Neural cell (in vitro differentiated cells): ENCODE results near the gene TSR3. TPM values are rescaled to one million over a fixed set of nuclear protein-coding genes. Genes with fewer than 3 reads are reported as not detected.

Experiments used
- H2AFZ ChIP-seq: fragments of 200-600, 300-800 bp; sonication (generic), shearing (Covaris generic); 2 replicates; pipeline ENCODE4 v1.6.0; 2014; ENCODE audit warnings: low read depth, mild to moderate bottlenecking, antibody characterized with exemption, low read length, moderate library complexity
- H3F3A ChIP-seq: fragments of 200-600 bp; shearing (Covaris generic); 2 replicates; pipeline ENCODE4 v1.6.1; 2016; ENCODE audit warnings: mild to moderate bottlenecking, moderate library complexity, mixed read lengths, antibody characterized with exemption, low read length; ENCODE audit not compliant: insufficient read depth, poor library complexity, severe bottlenecking
- H3K27ac ChIP-seq: fragments of 200-600, 300-800 bp; sonication (generic), shearing (Covaris generic); 2 replicates; pipeline ENCODE4 v1.5.1; 2014; ENCODE audit warnings: mild to moderate bottlenecking, low read length, moderate library complexity
- H3K27me3 ChIP-seq: fragments of 300-800, 200-600 bp; sonication (generic), shearing (Covaris generic); 2 replicates; pipeline ENCODE4 v1.6.0; 2014; ENCODE audit warnings: mild to moderate bottlenecking, low read depth, low read length, moderate library complexity; ENCODE audit not compliant: insufficient read depth
- H3K36me3 ChIP-seq: fragments of 300-800, 200-600 bp; sonication (generic), shearing (Covaris generic); 2 replicates; pipeline ENCODE4 v1.5.1; 2014; ENCODE audit warnings: mild to moderate bottlenecking, antibody characterized with exemption, low read length, moderate library complexity; ENCODE audit not compliant: insufficient read depth
- H3K4me2 ChIP-seq: fragments of 300-800, 200-600 bp; sonication (generic), shearing (Covaris generic); 2 replicates; pipeline ENCODE4 v1.6.0; 2014; ENCODE audit warnings: mild to moderate bottlenecking, low read length
- H3K4me3 ChIP-seq: fragments of 300-800, 200-600 bp; sonication (generic), shearing (Covaris generic); 2 replicates; pipeline ENCODE4 v1.5.1; 2014; ENCODE audit warnings: mild to moderate bottlenecking, low read length, moderate library complexity
- H3K79me2 ChIP-seq: fragments of 200-600 bp; shearing (Covaris generic); replicated peaks from 2 replicates; pipeline ENCODE4 v1.6.0; 2014; ENCODE audit warnings: mild to moderate bottlenecking, low read length, moderate library complexity; ENCODE audit not compliant: insufficient read depth
- H3K9ac ChIP-seq: fragments of 300-800, 200-600 bp; sonication (generic), shearing (Covaris generic); 2 replicates; pipeline ENCODE4 v1.6.1; 2016; ENCODE audit warnings: mild to moderate bottlenecking, low read length, mixed read lengths
- H3K9me2 ChIP-seq: fragments of 200-600 bp; shearing (Covaris generic); 2 replicates; pipeline ENCODE4 v1.6.1; 2016; ENCODE audit warnings: mild to moderate bottlenecking, low read length, mixed read lengths; ENCODE audit not compliant: insufficient read depth
- H3K9me3 ChIP-seq: fragments of 200-600, 300-800 bp; sonication (generic), shearing (Covaris generic); 2 replicates; pipeline ENCODE4 v1.6.1; 2016; ENCODE audit warnings: mild to moderate bottlenecking, mixed run types, low read length, moderate library complexity, mixed read lengths
- H4K20me1 ChIP-seq: fragments of 200-600 bp; shearing (Covaris generic); 2 replicates; pipeline ENCODE4 v1.6.1; 2016; ENCODE audit warnings: mild to moderate bottlenecking, mixed run types; ENCODE audit not compliant: insufficient read depth
- CTCF ChIP-seq: fragments of 450-650 bp; IDR thresholded peaks from 2 replicates; pipeline ENCODE4 v1.5.1; 2014; ENCODE audit warnings: antibody characterized with exemption, mild to moderate bottlenecking, moderate library complexity; ENCODE audit not compliant: poor library complexity, severe bottlenecking
- EP300 ChIP-seq: fragments of 450-650 bp; conservative IDR thresholded peaks from 2 replicates; pipeline ENCODE4 v1.6.1; 2014; ENCODE audit warnings: antibody characterized with exemption, mild to moderate bottlenecking, moderate library complexity; ENCODE audit not compliant: poor library complexity, severe bottlenecking
- EZH2 ChIP-seq: fragments of 200-600, 300-800 bp; shearing (Covaris generic), sonication (generic); IDR thresholded peaks from 2 replicates; pipeline ENCODE4 v1.6.1; 2014; ENCODE audit warnings: antibody characterized with exemption, low read length, borderline replicate concordance, mild to moderate bottlenecking; ENCODE audit not compliant: insufficient read depth, poor library complexity, severe bottlenecking
- MXI1 ChIP-seq: fragments of 450-650 bp; conservative IDR thresholded peaks from 2 replicates; pipeline ENCODE4 v1.6.1; 2014; ENCODE audit warnings: antibody characterized with exemption, mild to moderate bottlenecking; ENCODE audit not compliant: poor library complexity, severe bottlenecking
- POLR2AphosphoS5 ChIP-seq: IDR thresholded peaks from 2 replicates; pipeline ENCODE4 v1.6.1; 2012
- RAD21 ChIP-seq: fragments of 450-650 bp; conservative IDR thresholded peaks from 2 replicates; pipeline ENCODE4 v1.6.1; 2014; ENCODE audit warnings: antibody characterized with exemption, mild to moderate bottlenecking, moderate library complexity
- REST ChIP-seq: IDR thresholded peaks from 2 replicates; pipeline ENCODE4 v1.6.1; 2012; ENCODE audit warnings: borderline replicate concordance
- SMC3 ChIP-seq: fragments of 450-650 bp; conservative IDR thresholded peaks from 2 replicates; pipeline ENCODE4 v1.6.1; 2014; ENCODE audit warnings: antibody characterized with exemption, mild to moderate bottlenecking, moderate library complexity; ENCODE audit not compliant: poor library complexity
- TAF1 ChIP-seq: IDR thresholded peaks from 2 replicates; pipeline ENCODE4 v1.6.1; 2012; ENCODE audit warnings: low read depth
- polyA plus RNA-seq: library from polyadenylated mRNA; depleted of rRNA; stranded (reverse); fragments of >200 nt; gene quantifications from 2 replicates; pipeline ENCODE4 v1.2.3, GENCODE V29; 2014

The TSR3 gene
- polyA plus RNA-seq, 1 donor from 2014 or later = 102 TPM

GRCh38 chr16:1398826-1399581, 47.3 kb upstream of the TSR3 start:
- H4K20me1 ChIP-seq = no peaks in the 10 kb centered on the region
- TF ChIP-seq POLR2AphosphoS5 (no peak), EP300 (no peak), RAD21 (no peak)
- H3K79me2 ChIP-seq = no peaks in the 10 kb centered on the region
- no peaks in the 10 kb centered on the region for H3K27me3 ChIP-seq
- no peaks in the 10 kb centered on the region for H3F3A ChIP-seq
- no peak overlapping the region for H2AFZ ChIP-seq
- no peaks in the 10 kb centered on the region for H3K9me3 ChIP-seq
- H3K4me3 ChIP-seq = no peak overlapping the region
- H3K36me3 ChIP-seq = no peaks in the 10 kb centered on the region
- H3K4me2 ChIP-seq = no peak overlapping the region
- H3K9ac ChIP-seq = no peak overlapping the region
- no peaks in the 10 kb centered on the region for H3K9me2 ChIP-seq
- H3K27ac ChIP-seq = no peak overlapping the region

- Histone ChIP-seq H3F3A (no peaks in the 10 kb centered on the region), H3K9me2 (no peaks in the 10 kb centered on the region), H3K9me3 (no peaks in the 10 kb centered on the region), H3K27ac (no peak overlapping the region), H3K4me2 (no peak overlapping the region), H3K36me3 (no peaks in the 10 kb centered on the region), H3K4me3 (no peak overlapping the region), H3K27me3 (no peaks in the 10 kb centered on the region), H4K20me1 (no peaks in the 10 kb centered on the region), H2AFZ (no peak overlapping the region), H3K79me2 (no peaks in the 10 kb centered on the region), H3K9ac (no peak overlapping the region)
- TF ChIP-seq SMC3 = no peak
- no peak for TF ChIP-seq TAF1
- TF ChIP-seq RAD21 = no peak
- no peak for TF ChIP-seq MXI1
- no peak for TF ChIP-seq POLR2AphosphoS5
- no peak for TF ChIP-seq REST
- no peak for TF ChIP-seq EP300
- no peak for TF ChIP-seq CTCF
- TF ChIP-seq EZH2 = no peak
Observed at GRCh38 chr16:1398351-1398750, 46.7 kb upstream of the TSR3 start.
